ENCODE measurements around the gene COL1A1. TPM values are rescaled to one million over a fixed set of nuclear protein-coding genes. Genes with fewer than 3 reads are reported as not detected.

The COL1A1 gene
- 14.5 TPM for polyA plus RNA-seq (2013, experiment 1 of 2)
- 15.0 TPM for polyA plus RNA-seq (2013, experiment 2 of 2)

- peak within 1 kb of the TSS; percentile 72 for H3K4me2 ChIP-seq (ENCODE audit: low read length)
- H2BK5ac ChIP-seq (ENCODE audit: low read length): no peak within 1 kb of the TSS
- no peak within 1 kb of the TSS for H3K4ac ChIP-seq (ENCODE audit: low read depth, low read length)
- no peaks in the 10 kb centered on the region for H3K79me2 ChIP-seq (ENCODE audit: control insufficient read depth, insufficient read depth, low read length)
- H3K23ac ChIP-seq (ENCODE audit: low read length): no peak within 1 kb of the TSS
- peaks cover 3% of the 10 kb centered on the region for H3K27me3 ChIP-seq (ENCODE audit: insufficient read depth, low read length, poor library complexity)
- DNase-seq: peak; percentile 21
- H2AK5ac ChIP-seq (ENCODE audit: low read length): no peak within 1 kb of the TSS
- H3K36me3 ChIP-seq (ENCODE audit: control insufficient read depth, insufficient read depth, low read length): no peaks in the 10 kb centered on the region
- H2BK120ac ChIP-seq (ENCODE audit: low read depth, low read length): no peak within 1 kb of the TSS
- H3K27ac ChIP-seq (ENCODE audit: low read depth, low read length): no peak within 1 kb of the TSS
- H3K79me1 ChIP-seq (ENCODE audit: low read length): no peaks in the 10 kb centered on the region
- H3K4me1 ChIP-seq (ENCODE audit: control insufficient read depth, low read depth, low read length): no peaks in the 10 kb centered on the region
- H3K9ac ChIP-seq (ENCODE audit: low read length): peak within 1 kb of the TSS; percentile 59
- H3K18ac ChIP-seq (ENCODE audit: low read length): no peak within 1 kb of the TSS
- no peak within 1 kb of the TSS for H2BK15ac ChIP-seq (replicated peaks; ENCODE audit: low read depth)
- WGBS (ENCODE audit: extremely low coverage, insufficient coverage, low lambda C conversion rate): no CpG with 5 or more reads among the region's 34 CpGs
- H4K8ac ChIP-seq (ENCODE audit: low read depth, low read length): no peak within 1 kb of the TSS
- peak within 1 kb of the TSS; percentile 6 for H3K4me3 ChIP-seq (ENCODE audit: low read length)
- peak within 1 kb of the TSS; percentile 71 for H3K56ac ChIP-seq (ENCODE audit: low read length)
- H4K5ac ChIP-seq (ENCODE audit: low read length): no peak within 1 kb of the TSS
Measured at GRCh38 chr17:50201276-50201854, at the start of gene COL1A1. Gene COL1A1 (minus strand): TSS chr17:50201631. CDS start chr17:50201513, 118 bp downstream.

DNA sequence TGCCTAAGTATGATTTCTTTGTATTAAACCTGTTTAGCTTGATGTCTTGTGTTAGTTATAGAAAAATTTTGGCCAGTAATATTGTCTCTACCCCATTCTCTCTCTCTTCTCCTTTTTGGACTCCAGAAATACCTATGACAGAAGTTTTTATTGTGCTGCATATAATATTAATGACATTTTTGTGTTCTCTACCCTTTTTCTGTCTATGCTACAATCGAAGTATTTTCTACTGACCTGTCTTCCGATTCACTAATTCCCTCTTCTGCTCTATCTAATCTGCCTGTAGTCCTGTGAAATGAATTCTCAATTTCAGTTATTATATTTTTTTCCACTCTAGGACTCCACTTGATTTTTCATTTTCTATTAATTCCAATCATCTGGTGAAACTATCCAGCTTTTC is 46.8 kb upstream of the COL1A1 start:
- Histone ChIP-seq H3K4ac (ENCODE audit: low read depth, low read length) (no peak overlapping the region), H3K27me3 (ENCODE audit: insufficient read depth, low read length, poor library complexity) (no peaks in the 10 kb centered on the region), H4K5ac (ENCODE audit: low read length) (no peak overlapping the region), H3K4me1 (ENCODE audit: control insufficient read depth, low read depth, low read length) (no peaks in the 10 kb centered on the region), H3K4me2 (ENCODE audit: low read length) (no peak overlapping the region), H2BK5ac (ENCODE audit: low read length) (no peak overlapping the region), H2BK120ac (ENCODE audit: low read depth, low read length) (no peak overlapping the region), H3K23ac (ENCODE audit: low read length) (no peak overlapping the region), H3K36me3 (ENCODE audit: control insufficient read depth, insufficient read depth, low read length) (no peaks in the 10 kb centered on the region), H3K79me1 (ENCODE audit: low read length) (no peaks in the 10 kb centered on the region), H3K18ac (ENCODE audit: low read length) (no peak overlapping the region), H3K56ac (ENCODE audit: low read length) (no peak overlapping the region), H3K4me3 (ENCODE audit: low read length) (no peak overlapping the region), H3K79me2 (ENCODE audit: control insufficient read depth, insufficient read depth, low read length) (no peaks in the 10 kb centered on the region), H2BK15ac (replicated peaks; ENCODE audit: low read depth) (no peak overlapping the region), H4K8ac (ENCODE audit: low read depth, low read length) (no peak overlapping the region), H3K9ac (ENCODE audit: low read length) (no peak overlapping the region), H2AK5ac (ENCODE audit: low read length) (no peak overlapping the region), H3K27ac (ENCODE audit: low read depth, low read length) (no peak overlapping the region)
- WGBS (ENCODE audit: extremely low coverage, insufficient coverage, low lambda C conversion rate): no CpG with 5 or more reads among the region's 2 CpGs
- DNase-seq: no peak

- Histone ChIP-seq H2BK5ac (ENCODE audit: low read length) (no peak overlapping the region), H4K5ac (ENCODE audit: low read length) (no peak overlapping the region), H3K4ac (ENCODE audit: low read depth, low read length) (no peak overlapping the region), H2BK120ac (ENCODE audit: low read depth, low read length) (no peak overlapping the region), H3K27ac (ENCODE audit: low read depth, low read length) (no peak overlapping the region), H3K4me1 (ENCODE audit: control insufficient read depth, low read depth, low read length) (no peaks in the 10 kb centered on the region), H3K36me3 (ENCODE audit: control insufficient read depth, insufficient read depth, low read length) (no peaks in the 10 kb centered on the region), H3K23ac (ENCODE audit: low read length) (no peak overlapping the region), H3K79me1 (ENCODE audit: low read length) (no peaks in the 10 kb centered on the region), H3K79me2 (ENCODE audit: control insufficient read depth, insufficient read depth, low read length) (no peaks in the 10 kb centered on the region), H2BK15ac (replicated peaks; ENCODE audit: low read depth) (no peak overlapping the region), H3K18ac (ENCODE audit: low read length) (no peak overlapping the region), H3K9ac (ENCODE audit: low read length) (no peak overlapping the region), H3K27me3 (ENCODE audit: insufficient read depth, low read length, poor library complexity) (no peaks in the 10 kb centered on the region), H3K56ac (ENCODE audit: low read length) (no peak overlapping the region), H3K4me3 (ENCODE audit: low read length) (no peak overlapping the region), H3K4me2 (ENCODE audit: low read length) (no peak overlapping the region), H2AK5ac (ENCODE audit: low read length) (no peak overlapping the region), H4K8ac (ENCODE audit: low read depth, low read length) (no peak overlapping the region)
- no peak for DNase-seq
- WGBS (ENCODE audit: extremely low coverage, insufficient coverage, low lambda C conversion rate): no CpG with 5 or more reads among the region's 6 CpGs
Measured at GRCh38 chr17:50244771-50245170, 43.3 kb upstream of the COL1A1 start.

DNA sequence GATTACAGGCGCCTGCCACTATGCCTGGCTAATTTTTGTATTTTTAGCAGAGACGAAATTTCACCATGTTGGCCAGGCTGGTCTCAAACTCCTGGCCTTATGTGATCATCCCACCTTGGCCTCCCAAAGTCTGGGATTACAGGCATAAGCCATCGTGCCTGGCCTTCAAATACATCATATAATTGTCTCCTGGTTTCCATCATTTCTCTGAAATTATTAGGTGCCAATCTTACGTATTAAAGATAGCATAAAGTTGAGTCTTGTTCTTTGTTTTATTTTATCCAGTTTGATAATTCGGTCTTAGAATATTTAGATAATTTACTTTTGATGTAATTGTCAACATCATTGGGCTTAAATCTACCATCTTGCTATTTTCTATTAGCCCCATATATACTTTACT is 40.0 kb upstream of the COL1A1 start:
- Histone ChIP-seq H3K27me3 (ENCODE audit: insufficient read depth, low read length, poor library complexity) (no peaks in the 10 kb centered on the region), H3K4me1 (ENCODE audit: control insufficient read depth, low read depth, low read length) (no peaks in the 10 kb centered on the region), H3K4me2 (ENCODE audit: low read length) (no peak overlapping the region), H2AK5ac (ENCODE audit: low read length) (no peak overlapping the region), H3K4ac (ENCODE audit: low read depth, low read length) (no peak overlapping the region), H3K4me3 (ENCODE audit: low read length) (no peak overlapping the region), H3K18ac (ENCODE audit: low read length) (no peak overlapping the region), H2BK15ac (replicated peaks; ENCODE audit: low read depth) (no peak overlapping the region), H2BK120ac (ENCODE audit: low read depth, low read length) (no peak overlapping the region), H3K36me3 (ENCODE audit: control insufficient read depth, insufficient read depth, low read length) (no peaks in the 10 kb centered on the region), H4K5ac (ENCODE audit: low read length) (no peak overlapping the region), H3K56ac (ENCODE audit: low read length) (no peak overlapping the region), H2BK5ac (ENCODE audit: low read length) (no peak overlapping the region), H3K23ac (ENCODE audit: low read length) (no peak overlapping the region), H3K79me1 (ENCODE audit: low read length) (no peaks in the 10 kb centered on the region), H3K27ac (ENCODE audit: low read depth, low read length) (no peak overlapping the region), H3K79me2 (ENCODE audit: control insufficient read depth, insufficient read depth, low read length) (no peaks in the 10 kb centered on the region), H3K9ac (ENCODE audit: low read length) (no peak overlapping the region), H4K8ac (ENCODE audit: low read depth, low read length) (no peak overlapping the region)
- WGBS (ENCODE audit: extremely low coverage, insufficient coverage, low lambda C conversion rate): no CpG with 5 or more reads among the region's 5 CpGs
- no peak for DNase-seq

- no peak overlapping the region for H2BK5ac ChIP-seq (ENCODE audit: low read length)
- no peaks in the 10 kb centered on the region for H3K27me3 ChIP-seq (ENCODE audit: insufficient read depth, low read length, poor library complexity)
- H4K5ac ChIP-seq (ENCODE audit: low read length): no peak overlapping the region
- WGBS (ENCODE audit: extremely low coverage, insufficient coverage, low lambda C conversion rate): no CpG with 5 or more reads among the region's 1 CpG
- H2BK15ac ChIP-seq (replicated peaks; ENCODE audit: low read depth): no peak overlapping the region
- H3K9ac ChIP-seq (ENCODE audit: low read length): no peak overlapping the region
- no peaks in the 10 kb centered on the region for H3K79me1 ChIP-seq (ENCODE audit: low read length)
- H3K23ac ChIP-seq (ENCODE audit: low read length): no peak overlapping the region
- no peak overlapping the region for H3K56ac ChIP-seq (ENCODE audit: low read length)
- H3K4ac ChIP-seq (ENCODE audit: low read depth, low read length): no peak overlapping the region
- H2BK120ac ChIP-seq (ENCODE audit: low read depth, low read length): no peak overlapping the region
- H3K27ac ChIP-seq (ENCODE audit: low read depth, low read length): no peak overlapping the region
- H3K4me1 ChIP-seq (ENCODE audit: control insufficient read depth, low read depth, low read length): no peaks in the 10 kb centered on the region
- no peak overlapping the region for H3K18ac ChIP-seq (ENCODE audit: low read length)
- H3K4me2 ChIP-seq (ENCODE audit: low read length): no peak overlapping the region
- DNase-seq: no peak
- no peak overlapping the region for H2AK5ac ChIP-seq (ENCODE audit: low read length)
- no peak overlapping the region for H3K4me3 ChIP-seq (ENCODE audit: low read length)
- no peak overlapping the region for H4K8ac ChIP-seq (ENCODE audit: low read depth, low read length)
- no peaks in the 10 kb centered on the region for H3K79me2 ChIP-seq (ENCODE audit: control insufficient read depth, insufficient read depth, low read length)
- H3K36me3 ChIP-seq (ENCODE audit: control insufficient read depth, insufficient read depth, low read length): no peaks in the 10 kb centered on the region
Measured at GRCh38 chr17:50240851-50241250, 39.4 kb upstream of the COL1A1 start.

DNA sequence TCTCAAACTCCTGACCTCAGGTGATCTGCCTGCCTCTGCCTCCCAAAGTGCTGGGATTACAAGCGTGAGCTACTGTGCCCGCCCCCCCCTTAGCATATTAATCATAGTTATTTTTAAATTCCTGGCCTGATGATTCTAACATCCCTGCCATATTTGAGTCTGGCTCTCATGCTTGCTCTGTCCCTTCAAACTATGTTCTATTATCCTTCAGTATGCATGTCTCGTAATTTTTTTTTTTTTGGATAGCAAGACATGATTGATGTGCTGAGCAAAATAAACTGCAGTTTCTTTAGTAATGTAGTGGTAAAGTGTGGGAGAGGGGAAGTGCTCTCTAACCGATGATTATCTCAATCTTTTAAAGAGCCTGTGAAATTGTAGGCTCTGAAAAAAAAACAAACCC is 38.5 kb upstream of the COL1A1 start:
- no peak overlapping the region for H3K56ac ChIP-seq (ENCODE audit: low read length)
- no peak overlapping the region for H3K4me2 ChIP-seq (ENCODE audit: low read length)
- no peak for DNase-seq
- no peaks in the 10 kb centered on the region for H3K36me3 ChIP-seq (ENCODE audit: control insufficient read depth, insufficient read depth, low read length)
- no peaks in the 10 kb centered on the region for H3K4me1 ChIP-seq (ENCODE audit: control insufficient read depth, low read depth, low read length)
- no peaks in the 10 kb centered on the region for H3K79me1 ChIP-seq (ENCODE audit: low read length)
- no peak overlapping the region for H3K4ac ChIP-seq (ENCODE audit: low read depth, low read length)
- no peak overlapping the region for H3K9ac ChIP-seq (ENCODE audit: low read length)
- H3K27me3 ChIP-seq (ENCODE audit: insufficient read depth, low read length, poor library complexity): no peaks in the 10 kb centered on the region
- H2AK5ac ChIP-seq (ENCODE audit: low read length): no peak overlapping the region
- H3K4me3 ChIP-seq (ENCODE audit: low read length): no peak overlapping the region
- no peak overlapping the region for H2BK5ac ChIP-seq (ENCODE audit: low read length)
- no peak overlapping the region for H2BK120ac ChIP-seq (ENCODE audit: low read depth, low read length)
- H3K23ac ChIP-seq (ENCODE audit: low read length): no peak overlapping the region
- no peak overlapping the region for H3K18ac ChIP-seq (ENCODE audit: low read length)
- no peak overlapping the region for H3K27ac ChIP-seq (ENCODE audit: low read depth, low read length)
- no CpG with 5 or more reads among the region's 4 CpGs for WGBS (ENCODE audit: extremely low coverage, insufficient coverage, low lambda C conversion rate)
- H4K5ac ChIP-seq (ENCODE audit: low read length): no peak overlapping the region
- no peak overlapping the region for H4K8ac ChIP-seq (ENCODE audit: low read depth, low read length)
- no peaks in the 10 kb centered on the region for H3K79me2 ChIP-seq (ENCODE audit: control insufficient read depth, insufficient read depth, low read length)
- H2BK15ac ChIP-seq (replicated peaks; ENCODE audit: low read depth): no peak overlapping the region
